BLaER1 treated with 17β-estradiol and CSF1 and Interleukin-3, amounts not matched to agents 10 nM and 100 nM (cell line): Measurements from ENCODE around the gene UBR4.
"Not testable (repeated sequence)": the region's sequence is repeated elsewhere in the genome, so short reads cannot be mapped to it uniquely, and the experiment has no call there.

Experiments used
- H3K27ac ChIP-seq, 11 experiments: shearing (Covaris generic); formaldehyde crosslinking; 2 replicates each; pipeline ENCODE4 v1.8.1; 2022
- H3K27me3 ChIP-seq, 11 experiments: shearing (Covaris generic); formaldehyde crosslinking; 2 replicates each; pipeline ENCODE4 v1.8.1; 2022
- H3K36me3 ChIP-seq, 11 experiments: shearing (Covaris generic); formaldehyde crosslinking; 2 replicates each; pipeline ENCODE4 v1.8.1; 2022
- H3K4me1 ChIP-seq, 10 experiments: shearing (Covaris generic); formaldehyde crosslinking; 2 replicates each; pipeline ENCODE4 v1.8.1; 2022
- H3K4me2 ChIP-seq, 11 experiments: shearing (Covaris generic); formaldehyde crosslinking; 2 replicates each; pipeline ENCODE4 v1.8.1; 2022
- H3K4me3 ChIP-seq, 10 experiments: shearing (Covaris generic); formaldehyde crosslinking; 2 replicates each; pipeline ENCODE4 v1.8.1; 2022
- H3K9ac ChIP-seq, 11 experiments: shearing (Covaris generic); formaldehyde crosslinking; 2 replicates each; pipeline ENCODE4 v1.8.1; 2022
- H3K9me3 ChIP-seq, 11 experiments: shearing (Covaris generic); formaldehyde crosslinking; replicated peaks in 1 of 11; 2 replicates each; pipeline ENCODE4 v1.8.1; 2022
- H4K20me1 ChIP-seq, 11 experiments: shearing (Covaris generic); formaldehyde crosslinking; 2 replicates each; pipeline ENCODE4 v1.8.1; 2022
- Cebpa-rat ChIP-seq, 11 experiments: shearing (Covaris generic); IDR thresholded peaks; 2 replicates each; pipeline ENCODE4 v1.8.1; 2022

UBR4 gene

DNA sequence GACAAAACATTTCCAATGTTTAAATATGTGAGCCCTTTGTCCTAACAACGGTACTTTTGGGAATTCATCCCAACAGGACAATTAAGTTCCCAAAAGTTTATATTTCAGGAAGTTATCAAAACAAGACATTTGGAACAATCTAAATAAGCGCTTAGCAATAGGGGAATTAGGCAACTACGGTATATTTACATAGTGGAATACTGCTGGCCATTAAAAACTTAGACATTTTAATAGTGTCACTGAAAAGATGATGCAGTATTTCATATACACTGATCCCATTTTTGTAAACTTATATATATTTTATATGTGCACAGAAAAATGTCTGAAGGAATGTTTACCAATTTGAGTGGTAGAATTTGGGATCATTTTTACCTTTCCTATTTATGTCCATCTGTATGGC lies 20.8 kb downstream of the UBR4 start:
- H3K27ac ChIP-seq: no peak overlapping the region
- no peak for TF ChIP-seq Cebpa-rat (IDR thresholded peaks at IDR 0.05)
- H3K9me3 ChIP-seq: no peaks in the 10 kb centered on the region
- H3K4me1 ChIP-seq: no peaks in the 10 kb centered on the region
- peaks cover 97 to 100% (median 99%) of the 10 kb centered on the region in 11 experiments for H3K36me3 ChIP-seq
- H4K20me1 ChIP-seq: peaks cover 0 to 75% (median 30%) of the 10 kb centered on the region in 11 experiments; a peak in 15 of 22 replicates
- H3K9ac ChIP-seq: no peak overlapping the region
- H3K4me3 ChIP-seq: no peak overlapping the region
- H3K4me2 ChIP-seq: no peak overlapping the region
- no peaks in the 10 kb centered on the region for H3K27me3 ChIP-seq

DNA sequence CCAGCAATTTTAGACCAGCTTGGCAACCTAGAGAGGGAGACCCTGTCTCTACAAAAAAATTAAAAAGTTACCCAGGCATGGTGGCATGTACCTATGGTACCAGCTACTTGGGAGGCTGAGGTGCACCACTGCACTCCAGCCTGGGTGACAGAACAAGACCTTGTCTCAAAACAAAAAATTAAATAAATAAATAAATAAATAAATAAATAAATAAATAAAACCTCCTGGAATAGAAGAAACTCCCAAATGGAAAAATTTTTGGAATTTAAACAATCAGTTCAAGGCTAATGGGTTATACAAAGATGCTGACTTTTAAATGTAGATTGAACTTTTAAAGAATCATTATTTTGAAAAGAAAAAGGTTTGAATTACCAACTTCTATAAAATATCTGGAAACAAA lies 22.2 kb downstream of the UBR4 start:
- TF ChIP-seq Cebpa-rat (IDR thresholded peaks at IDR 0.05): no peak
- no peak overlapping the region for H3K9ac ChIP-seq
- H3K36me3 ChIP-seq: peaks cover 97 to 100% (median 99%) of the 10 kb centered on the region in 11 experiments
- no peak overlapping the region for H3K4me3 ChIP-seq
- H3K4me1 ChIP-seq: no peaks in the 10 kb centered on the region
- H3K27me3 ChIP-seq: no peaks in the 10 kb centered on the region
- H4K20me1 ChIP-seq: peaks cover 0 to 62% (median 28%) of the 10 kb centered on the region in 11 experiments; a peak in 11 of 22 replicates
- no peak overlapping the region for H3K4me2 ChIP-seq
- no peak overlapping the region for H3K27ac ChIP-seq
- H3K9me3 ChIP-seq: no peaks in the 10 kb centered on the region

GRCh38 chr1:19186001-19186400 lies 24.1 kb downstream of the UBR4 start:
- TF ChIP-seq Cebpa-rat (IDR thresholded peaks at IDR 0.05): no peak
- Histone ChIP-seq H4K20me1 (peaks cover 0 to 59% (median 27%) of the 10 kb centered on the region in 11 experiments; a peak in 10 of 22 replicates), H3K9me3 (no peaks in the 10 kb centered on the region), H3K36me3 (peaks cover 97 to 100% (median 99%) of the 10 kb centered on the region in 11 experiments), H3K4me1 (0 out of 20 replicates have a peak, but pooled peaks cover 0 to 1% (median 0%) of the 10 kb centered on the region in 10 experiments), H3K4me3 (no peak overlapping the region), H3K27ac (no peak overlapping the region), H3K27me3 (no peaks in the 10 kb centered on the region), H3K9ac (no peak overlapping the region), H3K4me2 (no peak overlapping the region)

GRCh38 chr1:19182223-19182622 lies 27.8 kb downstream of the UBR4 start:
- TF ChIP-seq Cebpa-rat (IDR thresholded peaks at IDR 0.05): no peak
- Histone ChIP-seq H3K4me1 (peaks cover 0 to 14% (median 3%) of the 10 kb centered on the region in 10 experiments; a peak in 5 of 20 replicates), H3K27me3 (no peaks in the 10 kb centered on the region), H3K4me2 (no peak overlapping the region), H3K9me3 (no peaks in the 10 kb centered on the region), H3K27ac (no peak overlapping the region), H3K4me3 (no peak overlapping the region), H4K20me1 (peaks cover 0 to 57% (median 4%) of the 10 kb centered on the region in 11 experiments; a peak in 8 of 22 replicates), H3K9ac (no peak overlapping the region), H3K36me3 (peaks cover 97 to 100% (median 100%) of the 10 kb centered on the region in 11 experiments)

- H3K27ac ChIP-seq: peak overlapping the region in 2 of 11 experiments; percentile 11 to 15; a peak in 3 of 22 replicates
- peaks cover 0 to 55% (median 5%) of the 10 kb centered on the region in 11 experiments; a peak in 8 of 22 replicates for H4K20me1 ChIP-seq
- not testable (repeated sequence) for H3K4me3 ChIP-seq, H3K27me3 ChIP-seq, H3K9ac ChIP-seq, H3K9me3 ChIP-seq
- H3K4me2 ChIP-seq: peak overlapping the region in 3 of 11 experiments; percentile 16 to 33 (median 24); a peak in 3 of 22 replicates
- H3K36me3 ChIP-seq: peaks cover 97 to 100% (median 100%) of the 10 kb centered on the region in 11 experiments
- peaks cover 0 to 14% (median 3%) of the 10 kb centered on the region in 10 experiments; a peak in 5 of 20 replicates for H3K4me1 ChIP-seq
These were observed 29.8 kb downstream of the UBR4 start for GRCh38 chr1:19180265-19180657.

DNA sequence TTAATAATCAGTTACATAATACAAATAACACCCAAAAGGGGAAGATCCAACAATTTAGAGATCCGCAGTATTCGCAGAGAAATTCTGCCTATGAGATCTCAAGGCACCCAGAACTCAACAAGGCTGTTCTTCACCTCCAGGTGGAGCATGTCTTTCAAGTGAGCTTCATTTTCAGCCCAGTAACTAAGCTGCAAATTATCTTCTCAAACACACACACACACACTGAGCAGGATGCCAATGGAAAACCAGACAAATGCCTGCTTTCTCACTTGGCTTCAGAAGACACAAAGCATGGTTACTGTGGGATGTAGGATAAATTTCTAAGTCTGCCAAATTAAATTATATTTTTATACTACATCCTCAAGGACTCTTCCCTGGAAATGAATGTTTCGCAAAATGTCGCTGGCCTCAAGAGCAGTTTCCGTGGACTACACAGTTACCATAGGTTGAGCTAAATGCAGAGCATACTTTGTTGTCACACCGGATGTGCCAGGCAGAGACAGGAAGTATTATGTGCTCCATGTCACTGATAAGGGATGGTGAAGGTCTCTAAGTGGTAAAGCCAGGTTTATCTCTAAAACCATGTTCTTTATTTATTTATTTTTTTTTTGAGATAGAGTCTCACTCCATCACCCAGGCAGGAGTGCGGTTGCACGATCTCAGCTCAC lies 30.3 kb downstream of the UBR4 start:
- peaks cover 97 to 100% (median 100%) of the 10 kb centered on the region in 11 experiments for H3K36me3 ChIP-seq
- H3K9me3 ChIP-seq: no peaks in the 10 kb centered on the region
- H4K20me1 ChIP-seq: peaks cover 0 to 55% (median 5%) of the 10 kb centered on the region in 11 experiments; a peak in 8 of 22 replicates
- H3K4me3 ChIP-seq: no peak overlapping the region
- no peaks in the 10 kb centered on the region for H3K27me3 ChIP-seq
- peak overlapping the region in 4 of 11 experiments; percentile 7 to 25 (median 13); a peak in 4 of 22 replicates for H3K27ac ChIP-seq
- peaks cover 0 to 14% (median 3%) of the 10 kb centered on the region in 10 experiments; a peak in 5 of 20 replicates for H3K4me1 ChIP-seq
- peak overlapping the region in 1 of 11 experiments; percentile 9; a peak in 1 of 22 replicates for H3K9ac ChIP-seq
- no peak for TF ChIP-seq Cebpa-rat (IDR thresholded peaks at IDR 0.05)
- peak overlapping the region in 3 of 11 experiments; percentile 16 to 33 (median 24); a peak in 3 of 22 replicates for H3K4me2 ChIP-seq

- Histone ChIP-seq H3K27ac (no peak overlapping the region; a peak in 1 of 22 replicates), H3K27me3 (no peaks in the 10 kb centered on the region), H3K4me2 (no peak overlapping the region), H3K9ac (no peak overlapping the region), H3K9me3 (no peaks in the 10 kb centered on the region), H3K36me3 (peaks cover 97 to 100% (median 100%) of the 10 kb centered on the region in 11 experiments), H3K4me1 (peaks cover 0 to 14% (median 3%) of the 10 kb centered on the region in 10 experiments; a peak in 5 of 20 replicates), H4K20me1 (peaks cover 0 to 58% (median 5%) of the 10 kb centered on the region in 11 experiments; a peak in 8 of 22 replicates), H3K4me3 (no peak overlapping the region)
- TF ChIP-seq Cebpa-rat (IDR thresholded peaks at IDR 0.05): no peak
These were observed 31.2 kb downstream of the UBR4 start for GRCh38 chr1:19178734-19179398.

GRCh38 chr1:19177811-19178210 lies 32.3 kb downstream of the UBR4 start:
- H3K36me3 ChIP-seq: peaks cover 97 to 100% (median 100%) of the 10 kb centered on the region in 11 experiments
- H3K27me3 ChIP-seq: no peaks in the 10 kb centered on the region
- peaks cover 0 to 64% (median 6%) of the 10 kb centered on the region in 11 experiments; a peak in 9 of 22 replicates for H4K20me1 ChIP-seq
- no peak overlapping the region for H3K4me3 ChIP-seq
- H3K9me3 ChIP-seq: no peaks in the 10 kb centered on the region
- no peak overlapping the region for H3K27ac ChIP-seq
- H3K9ac ChIP-seq: no peak overlapping the region
- H3K4me2 ChIP-seq: no peak overlapping the region
- H3K4me1 ChIP-seq: peaks cover 0 to 14% (median 3%) of the 10 kb centered on the region in 10 experiments; a peak in 5 of 20 replicates
- no peak for TF ChIP-seq Cebpa-rat (IDR thresholded peaks at IDR 0.05)

- Histone ChIP-seq H3K9ac (0 out of 22 replicates have a peak overlapping the region, but pooled peaks of 1 of the 11 experiments have one; percentile 2), H3K4me1 (peaks cover 0 to 15% (median 0%) of the 10 kb centered on the region in 10 experiments; a peak in 4 of 20 replicates), H4K20me1 (peaks cover 0 to 53% (median 14%) of the 10 kb centered on the region in 11 experiments; a peak in 12 of 22 replicates), H3K4me2 (no peak overlapping the region), H3K27ac (no peak overlapping the region), H3K4me3 (no peak overlapping the region), H3K36me3 (peaks cover 99 to 100% (median 100%) of the 10 kb centered on the region in 11 experiments), H3K9me3 (no peaks in the 10 kb centered on the region), H3K27me3 (no peaks in the 10 kb centered on the region)
- TF ChIP-seq Cebpa-rat (IDR thresholded peaks at IDR 0.05): no peak
These were observed 40.4 kb downstream of the UBR4 start for GRCh38 chr1:19169642-19170041.
